ENCODE data around the gene GIPR. TPM values are rescaled to one million over a fixed set of nuclear protein-coding genes. Genes with fewer than 3 reads are reported as not detected.

GIPR gene
- total and polyA plus RNA-seq, 11 donors, result 0.64 to 8.1 (median 4.8) TPM

DNA sequence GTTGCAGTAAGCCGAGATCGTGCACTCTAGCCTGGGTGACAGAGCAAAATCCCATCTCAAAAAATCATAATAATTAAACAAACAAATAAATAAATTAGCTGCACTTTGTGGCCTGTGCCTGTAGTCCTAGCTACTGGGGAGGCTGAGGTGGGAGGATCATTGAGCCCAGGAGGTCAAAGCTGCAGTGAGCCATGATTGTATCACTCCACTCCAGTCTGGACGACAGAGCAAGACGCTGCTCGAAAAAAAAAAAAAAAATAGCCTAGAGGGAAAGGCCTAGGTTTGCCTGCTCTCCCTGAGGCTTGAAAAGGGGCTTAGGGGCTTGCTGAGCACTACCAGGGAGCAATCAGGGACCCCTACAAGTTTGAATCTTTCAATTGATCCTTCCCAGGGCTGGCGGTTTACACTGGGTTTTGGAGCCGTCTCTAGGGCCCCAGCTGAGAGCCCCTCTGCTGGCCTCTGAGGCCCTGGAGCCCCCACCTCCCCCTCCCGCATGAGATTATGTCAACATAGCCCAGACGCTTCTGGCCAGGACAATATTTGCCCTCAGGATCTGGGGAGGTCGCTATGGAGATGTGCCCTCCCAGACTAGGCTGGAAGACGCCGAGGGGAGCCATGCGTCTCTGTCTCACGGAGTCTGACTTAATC lies 10.4 kb upstream of the GIPR start:
- no peaks in the 10 kb centered on the region for H3K9me3 ChIP-seq
- H3K36me3 ChIP-seq, result no peaks in the 10 kb centered on the region
- no peaks in the 10 kb centered on the region for H3K4me1 ChIP-seq
- ATAC-seq (no peak), DNase-seq (no peak)
- 34 to 46% (median 40%) methylated on average over 14 of the region's 14 CpGs for WGBS, 4 donors
- H3K4me3 ChIP-seq, result no peak overlapping the region
- intact Hi-C loops (cut with DNase I), result no loop called here
- no peak for TF ChIP-seq POLR2A (IDR thresholded peaks at IDR 0.05)
- TF ChIP-seq, protein P1, sequence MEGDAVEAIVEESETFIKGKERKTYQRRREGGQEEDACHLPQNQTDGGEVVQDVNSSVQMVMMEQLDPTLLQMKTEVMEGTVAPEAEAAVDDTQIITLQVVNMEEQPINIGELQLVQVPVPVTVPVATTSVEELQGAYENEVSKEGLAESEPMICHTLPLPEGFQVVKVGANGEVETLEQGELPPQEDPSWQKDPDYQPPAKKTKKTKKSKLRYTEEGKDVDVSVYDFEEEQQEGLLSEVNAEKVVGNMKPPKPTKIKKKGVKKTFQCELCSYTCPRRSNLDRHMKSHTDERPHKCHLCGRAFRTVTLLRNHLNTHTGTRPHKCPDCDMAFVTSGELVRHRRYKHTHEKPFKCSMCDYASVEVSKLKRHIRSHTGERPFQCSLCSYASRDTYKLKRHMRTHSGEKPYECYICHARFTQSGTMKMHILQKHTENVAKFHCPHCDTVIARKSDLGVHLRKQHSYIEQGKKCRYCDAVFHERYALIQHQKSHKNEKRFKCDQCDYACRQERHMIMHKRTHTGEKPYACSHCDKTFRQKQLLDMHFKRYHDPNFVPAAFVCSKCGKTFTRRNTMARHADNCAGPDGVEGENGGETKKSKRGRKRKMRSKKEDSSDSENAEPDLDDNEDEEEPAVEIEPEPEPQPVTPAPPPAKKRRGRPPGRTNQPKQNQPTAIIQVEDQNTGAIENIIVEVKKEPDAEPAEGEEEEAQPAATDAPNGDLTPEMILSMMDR (IDR thresholded peaks at IDR 0.05), result no peak
- peaks cover 0 to 11% (median 0%) of the 10 kb centered on the region in 9 donors for H3K27me3 ChIP-seq
- H3K27ac ChIP-seq, result no peak overlapping the region

DNA sequence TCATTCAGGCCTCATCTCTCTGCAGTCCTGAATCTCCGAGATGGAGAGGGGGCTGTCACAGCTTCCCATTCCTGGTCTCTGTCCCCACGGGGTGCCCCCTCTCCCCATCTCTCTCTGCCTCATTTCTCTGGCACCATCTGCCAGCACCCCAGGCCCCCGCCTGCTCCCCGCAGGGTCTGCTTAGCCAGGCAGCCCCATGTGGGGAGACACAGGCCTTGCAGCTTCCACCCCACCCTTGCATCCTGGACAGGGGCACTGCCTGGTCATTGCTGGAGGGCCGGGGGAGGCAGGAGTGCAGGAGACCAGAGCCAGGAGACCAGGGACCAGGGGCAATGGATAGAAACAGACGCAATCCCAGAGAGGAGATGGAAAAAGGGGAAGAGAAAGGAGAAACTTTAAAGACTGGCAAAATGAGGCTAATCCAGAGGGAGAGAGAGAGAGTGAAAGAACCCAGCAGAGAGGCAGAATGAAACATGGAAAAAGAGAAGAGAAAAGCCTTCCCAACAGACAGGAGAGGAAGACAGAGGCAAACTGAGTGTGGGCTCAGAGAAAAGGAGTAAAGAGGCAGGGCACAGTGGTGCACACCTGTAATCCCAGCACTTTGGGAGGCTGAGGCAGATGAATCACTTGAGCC lies 8.8 kb upstream of the GIPR start:
- peaks cover 0 to 19% (median 0%) of the 10 kb centered on the region in 9 donors for H3K27me3 ChIP-seq
- H3K27ac ChIP-seq, result no peak overlapping the region
- TF ChIP-seq POLR2A (IDR thresholded peaks at IDR 0.05), result no peak
- TF ChIP-seq, protein P1 (IDR thresholded peaks at IDR 0.05), result no peak
- ATAC-seq (no peak), DNase-seq (no peak)
- WGBS, 4 donors, result 71 to 75% (median 72%) methylated on average over 6 of the region's 6 CpGs
- no peaks in the 10 kb centered on the region for H3K9me3 ChIP-seq
- no peaks in the 10 kb centered on the region for H3K36me3 ChIP-seq
- no peaks in the 10 kb centered on the region for H3K4me1 ChIP-seq
- H3K4me3 ChIP-seq, result no peak overlapping the region
- intact Hi-C loops (cut with DNase I), result no loop called here

DNA sequence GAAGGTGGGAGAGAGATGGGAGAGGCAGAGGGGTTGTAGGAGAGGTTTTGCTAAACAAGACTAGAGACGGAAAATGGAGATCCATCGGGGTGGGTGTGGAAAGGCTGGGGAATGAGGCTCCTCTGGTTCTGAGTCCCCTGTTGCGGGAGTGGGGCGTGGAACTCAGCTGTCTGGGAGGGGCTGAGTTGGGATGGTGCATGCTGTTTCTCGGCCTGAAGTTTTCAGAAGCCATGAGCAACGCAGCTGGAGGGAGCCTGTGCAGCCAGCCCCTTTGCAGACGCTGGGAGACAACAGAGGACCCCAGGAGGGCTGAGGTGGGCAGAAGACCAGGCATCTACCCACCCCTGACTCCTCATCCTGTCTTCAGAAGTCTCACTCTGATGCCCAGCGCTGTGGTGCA lies 7.4 kb upstream of the GIPR start:
- Histone ChIP-seq H3K9me3 (no peaks in the 10 kb centered on the region), H3K27me3 (peaks cover 0 to 28% (median 3%) of the 10 kb centered on the region in 9 donors), H3K27ac (no peak overlapping the region), H3K4me3 (no peak overlapping the region), H3K36me3 (no peaks in the 10 kb centered on the region), H3K4me1 (no peaks in the 10 kb centered on the region)
- WGBS, 4 donors, result 37 to 48% (median 39%) methylated on average over 7 to 8 of the region's 8 CpGs
- ATAC-seq (no peak), DNase-seq (no peak)
- intact Hi-C loops (cut with DNase I), result no loop called here
- TF ChIP-seq, protein P1 (IDR thresholded peaks at IDR 0.05), result no peak
- TF ChIP-seq POLR2A (IDR thresholded peaks at IDR 0.05), result no peak

- TF ChIP-seq, protein P1 (IDR thresholded peaks at IDR 0.05), result no peak
- no peak for TF ChIP-seq POLR2A (IDR thresholded peaks at IDR 0.05)
- Histone ChIP-seq H3K36me3 (no peaks in the 10 kb centered on the region), H3K4me3 (no peak overlapping the region), H3K4me1 (peaks cover 0 to 15% (median 4%) of the 10 kb centered on the region in 12 donors), H3K27ac (no peak overlapping the region), H3K9me3 (no peaks in the 10 kb centered on the region), H3K27me3 (peaks cover 0 to 46% (median 9%) of the 10 kb centered on the region in 9 donors)
- intact Hi-C loops (cut with DNase I), result no loop called here
- 81 to 100% (median 90%) methylated on average over 1 of the region's 1 CpG for WGBS, 4 donors
- ATAC-seq, result no peak
- DNase-seq, result no peak
Measured at GRCh38 chr19:45663800-45664199, 4.2 kb upstream of the GIPR start.

Data from heart left ventricle (tissue), 16 donors.